NCI-H526 (cell line): ENCODE data around the gene ARHGEF4.

Experiments used
- DNase-seq, 2 experiments: peaks; one replicate each; lab custom pipeline; 2025; lab: John Stamatoyannopoulos, UW

ARHGEF4 gene

DNA sequence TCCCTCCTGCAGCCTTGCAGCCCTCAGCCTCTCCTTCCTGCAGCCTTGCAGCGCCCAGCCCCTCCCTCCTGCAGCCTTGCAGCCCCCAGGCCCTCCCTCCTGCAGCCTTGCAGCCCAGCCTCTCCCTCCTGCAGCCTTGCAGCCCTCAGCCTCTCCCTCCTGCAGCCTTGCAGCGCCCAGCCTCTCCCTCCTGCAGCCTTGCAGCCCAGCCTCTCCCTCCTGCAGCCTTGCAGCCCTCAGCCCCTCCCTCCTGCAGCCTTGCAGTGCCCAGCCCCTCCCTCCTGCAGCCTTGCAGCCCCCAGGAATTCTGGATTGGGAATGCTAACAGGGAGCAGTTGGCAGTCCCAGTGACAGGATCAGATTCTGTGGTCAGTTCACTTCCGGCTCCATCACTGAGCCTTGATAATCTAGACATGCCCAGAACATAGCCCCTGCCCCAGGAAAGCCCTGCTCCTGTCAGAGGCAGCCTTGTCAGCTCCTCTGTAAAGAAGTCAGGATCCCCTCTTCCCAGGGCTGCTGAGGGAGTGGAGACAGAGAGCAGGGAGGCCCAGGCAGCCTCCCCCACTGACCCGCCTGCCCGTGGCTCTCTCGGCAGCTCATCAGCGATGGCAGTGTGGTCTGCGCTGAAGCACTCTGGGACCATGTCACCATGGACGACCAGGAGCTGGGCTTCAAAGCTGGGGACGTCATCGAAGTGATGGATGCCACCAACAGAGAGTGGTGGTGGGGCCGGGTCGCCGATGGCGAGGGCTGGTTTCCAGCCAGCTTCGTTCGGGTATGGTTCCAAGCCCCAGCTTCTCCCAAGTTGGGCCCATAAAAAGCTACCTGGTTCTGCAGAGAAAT lies 201.8 kb downstream of the ARHGEF4 start:
- no peak for DNase-seq

DNA sequence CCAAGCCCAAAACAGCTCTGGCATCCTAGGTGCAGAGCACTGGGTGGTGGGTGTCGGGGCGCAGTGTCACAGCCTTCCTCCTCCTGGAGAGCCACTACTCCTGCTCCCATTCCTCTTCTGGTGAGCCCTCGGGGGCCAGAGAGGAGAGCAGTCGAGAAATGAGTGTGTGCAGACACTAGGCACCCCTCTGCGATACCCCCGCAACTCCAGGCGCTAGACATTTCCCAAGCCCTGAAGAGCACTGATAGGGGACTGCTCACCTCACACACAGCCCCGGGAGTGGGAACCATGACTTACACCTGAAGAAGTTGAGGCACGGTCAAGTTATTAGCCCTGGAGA lies 202.4 kb downstream of the ARHGEF4 start:
- no peak for DNase-seq

DNA sequence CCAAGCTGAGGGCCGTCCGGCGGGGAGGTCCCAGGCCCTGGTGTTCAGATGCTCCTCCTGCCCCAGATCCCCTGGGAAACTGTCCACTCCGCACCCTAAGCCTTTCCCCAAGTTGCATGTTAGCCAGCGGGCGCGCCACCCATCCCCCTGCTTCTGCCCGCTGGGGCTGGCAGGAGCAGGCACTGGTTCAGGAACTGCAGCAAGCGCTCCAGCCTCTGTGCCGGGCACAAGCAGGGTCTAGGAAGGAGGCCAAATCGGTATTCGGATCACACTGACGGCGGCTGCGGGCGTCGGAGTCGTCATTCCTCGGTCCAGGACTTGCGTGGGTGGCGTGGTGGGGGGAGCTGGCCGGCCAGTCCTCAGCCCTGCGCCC lies 202.8 kb downstream of the ARHGEF4 start:
- DNase-seq = no peak

DNA sequence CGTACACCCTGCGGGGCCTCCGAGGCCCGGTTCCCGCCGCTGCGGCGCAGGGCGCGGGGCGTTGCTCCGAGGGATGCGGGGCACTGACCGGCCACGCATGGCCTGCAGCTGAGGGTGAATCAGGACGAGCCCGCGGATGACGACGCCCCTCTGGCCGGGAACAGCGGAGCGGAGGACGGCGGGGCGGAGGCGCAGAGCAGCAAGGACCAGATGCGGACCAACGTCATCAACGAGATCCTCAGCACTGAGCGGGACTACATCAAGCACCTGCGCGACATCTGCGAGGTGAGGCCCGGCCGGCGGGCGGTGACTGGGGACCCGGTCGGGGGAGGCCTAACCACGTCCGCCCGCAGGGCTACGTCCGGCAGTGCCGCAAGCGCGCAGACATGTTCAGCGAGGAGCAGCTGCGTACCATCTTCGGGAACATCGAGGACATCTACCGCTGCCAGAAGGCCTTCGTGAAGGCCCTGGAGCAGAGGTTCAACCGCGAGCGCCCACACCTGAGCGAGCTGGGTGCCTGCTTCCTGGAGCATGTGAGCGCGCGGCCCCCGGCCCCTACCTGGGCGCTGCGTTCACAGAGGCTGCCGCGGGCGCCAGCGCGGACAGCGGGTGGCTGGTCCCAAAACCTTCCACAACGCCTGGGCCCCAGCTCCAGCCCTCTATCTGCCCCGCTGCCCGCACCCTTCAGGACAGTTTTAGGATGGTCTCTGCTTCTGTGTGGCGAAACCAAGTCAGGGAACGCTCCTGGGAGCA lies 203.4 kb downstream of the ARHGEF4 start:
- no peak for DNase-seq

DNA sequence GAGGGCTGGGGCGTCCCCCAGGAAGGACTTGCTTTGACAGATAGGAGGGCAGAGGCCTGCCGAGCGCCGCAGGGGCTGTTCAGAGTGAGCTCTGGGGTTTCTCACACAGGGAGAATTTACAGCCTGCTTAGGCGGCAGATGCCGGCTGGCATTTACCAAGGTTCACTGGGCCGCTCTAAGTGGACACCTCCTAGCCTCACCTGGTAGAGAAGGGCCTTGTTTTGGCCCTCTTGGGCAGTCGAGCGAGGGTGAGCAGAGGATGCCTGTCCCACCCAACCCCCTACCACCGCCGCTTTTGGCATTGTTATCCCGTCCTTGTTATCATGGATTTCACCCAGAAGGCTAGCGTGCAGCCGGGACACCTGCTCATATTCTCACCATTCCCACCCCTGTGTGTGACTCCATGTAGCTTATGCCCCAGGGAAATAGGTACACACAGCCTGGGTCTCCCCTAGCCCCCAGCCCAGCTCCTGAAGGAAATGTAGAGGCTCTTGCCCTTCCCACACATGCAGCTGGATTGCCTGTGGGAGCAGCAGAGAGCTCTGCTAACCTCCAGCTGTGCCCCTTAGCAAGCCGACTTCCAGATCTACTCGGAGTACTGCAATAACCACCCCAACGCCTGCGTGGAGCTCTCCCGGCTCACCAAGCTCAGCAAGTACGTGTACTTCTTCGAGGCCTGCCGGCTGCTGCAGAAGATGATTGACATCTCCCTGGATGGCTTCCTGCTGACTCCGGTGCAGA lies 204.1 kb downstream of the ARHGEF4 start:
- DNase-seq = no peak

DNA sequence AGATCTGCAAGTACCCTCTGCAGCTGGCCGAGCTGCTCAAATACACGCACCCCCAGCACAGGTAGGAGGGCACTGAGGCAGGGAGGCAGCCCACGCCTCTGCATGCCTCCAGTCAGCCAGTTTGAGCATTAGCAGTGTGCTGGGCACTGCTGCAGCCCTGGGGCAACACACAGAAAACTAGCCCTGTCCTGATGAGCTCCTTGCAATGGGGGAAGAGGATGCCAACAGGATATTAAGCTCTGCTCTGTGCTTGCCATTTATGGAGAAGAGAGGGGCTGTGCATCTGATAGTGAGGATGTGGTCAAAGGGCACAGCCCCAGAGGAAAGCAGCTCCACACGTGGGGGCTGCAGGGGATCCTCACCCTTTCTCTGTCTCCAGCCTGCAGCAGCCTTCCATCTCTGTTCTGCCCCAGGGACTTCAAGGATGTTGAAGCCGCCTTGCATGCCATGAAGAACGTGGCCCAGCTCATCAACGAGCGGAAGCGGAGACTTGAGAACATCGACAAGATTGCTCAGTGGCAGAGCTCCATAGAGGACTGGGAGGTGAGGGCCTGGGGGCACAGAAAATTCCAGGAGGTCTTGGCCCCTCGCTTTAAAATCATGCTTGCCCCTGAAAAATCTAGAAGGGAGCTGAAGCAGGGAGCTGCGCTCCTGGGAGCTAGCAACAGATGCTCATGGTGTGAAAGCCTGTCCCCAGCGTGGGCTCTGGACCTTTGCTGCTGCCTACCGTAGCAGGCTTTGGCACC lies 204.9 kb downstream of the ARHGEF4 start:
- no peak for DNase-seq

DNA sequence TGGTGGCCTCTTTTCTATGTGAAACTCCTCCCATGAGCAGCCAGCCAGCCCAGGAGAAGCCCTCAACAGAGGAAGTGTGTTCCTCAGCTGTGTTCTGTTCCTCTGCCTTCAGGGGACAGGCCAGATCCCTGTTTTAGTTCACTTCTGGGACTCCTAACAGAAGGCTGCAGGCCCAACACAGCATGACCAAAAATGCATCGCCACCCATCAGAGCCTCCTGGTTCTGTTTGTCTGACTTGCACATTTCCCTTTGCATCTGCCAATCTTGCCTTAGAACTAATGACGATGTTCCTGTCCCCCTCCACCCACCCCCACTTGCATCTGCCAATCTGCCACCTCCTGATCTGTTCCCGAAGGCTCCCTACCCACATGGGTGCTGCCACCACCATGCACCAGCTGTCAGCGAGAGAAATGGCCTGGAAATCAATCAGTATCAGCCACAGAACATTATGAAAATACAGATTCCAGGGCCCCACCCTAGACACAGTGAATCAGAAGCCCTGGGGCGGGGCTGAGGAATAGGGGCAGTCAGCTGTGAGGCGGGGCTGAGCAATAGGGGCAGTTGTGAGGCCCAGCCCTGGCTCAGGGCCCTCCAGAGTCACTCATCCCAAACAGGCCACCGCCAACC lies 205.5 kb downstream of the ARHGEF4 start:
- DNase-seq = no peak

DNA sequence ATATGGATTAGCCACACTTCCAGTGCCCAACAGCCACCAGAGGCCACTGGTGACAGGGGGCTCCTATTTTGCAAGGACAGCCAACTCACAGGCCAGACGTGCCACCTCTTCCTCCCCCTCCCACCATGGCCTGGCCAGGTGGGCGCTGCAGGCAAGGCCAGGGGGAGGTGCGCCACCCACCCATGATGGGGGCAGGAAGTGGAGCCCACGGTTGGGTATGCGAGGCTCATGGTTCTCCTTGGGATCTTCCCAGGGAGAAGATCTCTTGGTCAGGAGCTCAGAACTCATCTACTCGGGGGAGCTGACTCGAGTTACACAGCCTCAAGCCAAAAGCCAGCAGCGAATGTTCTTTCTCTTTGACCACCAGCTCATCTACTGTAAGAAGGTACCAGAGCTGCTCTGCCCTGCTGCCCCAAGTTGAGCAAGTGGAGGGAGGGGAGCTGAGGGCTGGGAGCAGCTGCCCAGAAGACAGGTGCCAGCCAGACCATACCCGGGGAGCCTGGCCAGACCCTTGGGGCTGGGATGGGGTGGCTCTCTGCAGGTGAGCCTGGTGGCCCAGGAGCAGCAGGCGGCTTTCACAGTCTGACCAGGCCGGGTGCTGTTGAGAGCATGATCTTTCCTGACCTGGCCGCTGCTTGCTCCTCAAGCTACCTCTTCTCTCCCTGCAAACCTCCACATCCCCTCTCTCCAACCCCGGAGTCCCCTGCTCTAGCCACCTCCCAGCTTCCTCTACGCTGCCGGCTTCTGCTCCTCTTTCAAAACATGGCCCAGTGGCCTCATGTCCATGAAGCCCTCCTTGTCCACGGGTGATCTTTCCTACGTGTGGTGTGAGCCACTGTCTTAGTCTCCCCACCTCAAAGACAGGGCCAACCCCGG lies 206.7 kb downstream of the ARHGEF4 start:
- no peak for DNase-seq

DNA sequence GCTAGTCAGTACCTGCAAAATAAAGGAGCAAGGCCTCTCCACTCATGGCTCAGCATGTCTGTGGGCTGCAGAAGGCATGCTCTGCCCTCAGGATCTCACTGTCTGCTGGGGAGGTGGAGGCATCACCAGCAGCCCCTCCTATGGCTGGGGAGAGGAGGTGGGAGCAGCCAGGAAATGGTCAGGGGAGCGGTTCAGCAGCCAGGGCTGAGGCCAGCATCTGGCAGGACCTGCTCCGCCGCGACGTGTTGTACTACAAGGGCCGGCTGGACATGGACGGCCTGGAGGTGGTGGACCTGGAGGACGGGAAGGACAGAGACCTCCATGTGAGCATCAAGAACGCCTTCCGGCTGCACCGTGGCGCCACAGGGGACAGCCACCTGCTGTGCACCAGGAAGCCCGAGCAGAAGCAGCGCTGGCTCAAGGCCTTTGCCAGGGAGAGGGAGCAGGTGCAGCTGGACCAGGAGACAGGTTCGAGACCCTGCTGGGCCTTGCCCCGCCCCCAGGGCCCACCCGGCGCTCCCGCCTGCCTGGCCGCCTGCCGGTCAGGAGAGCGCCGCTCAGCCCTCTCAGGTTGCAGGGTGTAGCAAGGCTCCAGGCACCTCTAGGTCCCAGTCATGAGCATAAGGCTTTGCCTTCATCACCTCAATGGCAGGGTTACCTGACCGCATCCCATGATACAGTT lies 207.5 kb downstream of the ARHGEF4 start:
- no peak for DNase-seq

DNA sequence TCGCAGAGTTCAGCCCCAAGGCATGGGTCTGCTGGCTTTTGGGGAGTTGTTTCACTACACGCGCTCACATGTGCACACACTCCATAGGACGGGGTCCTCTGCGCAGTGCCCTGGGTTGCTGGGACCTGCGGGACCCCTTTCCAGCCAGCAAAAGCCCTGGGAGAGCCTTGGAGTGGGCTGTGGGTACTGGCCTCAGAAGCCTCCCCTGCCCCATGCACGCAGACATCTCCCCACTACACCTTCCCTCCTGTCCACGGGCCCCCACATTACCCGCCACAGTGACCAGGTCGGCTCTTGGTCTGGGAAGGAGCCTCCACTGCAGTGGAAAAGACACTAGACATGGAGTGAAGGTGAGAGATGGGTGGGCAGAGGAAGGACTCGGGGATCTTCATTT lies 208.0 kb downstream of the ARHGEF4 start:
- no peak for DNase-seq

DNA sequence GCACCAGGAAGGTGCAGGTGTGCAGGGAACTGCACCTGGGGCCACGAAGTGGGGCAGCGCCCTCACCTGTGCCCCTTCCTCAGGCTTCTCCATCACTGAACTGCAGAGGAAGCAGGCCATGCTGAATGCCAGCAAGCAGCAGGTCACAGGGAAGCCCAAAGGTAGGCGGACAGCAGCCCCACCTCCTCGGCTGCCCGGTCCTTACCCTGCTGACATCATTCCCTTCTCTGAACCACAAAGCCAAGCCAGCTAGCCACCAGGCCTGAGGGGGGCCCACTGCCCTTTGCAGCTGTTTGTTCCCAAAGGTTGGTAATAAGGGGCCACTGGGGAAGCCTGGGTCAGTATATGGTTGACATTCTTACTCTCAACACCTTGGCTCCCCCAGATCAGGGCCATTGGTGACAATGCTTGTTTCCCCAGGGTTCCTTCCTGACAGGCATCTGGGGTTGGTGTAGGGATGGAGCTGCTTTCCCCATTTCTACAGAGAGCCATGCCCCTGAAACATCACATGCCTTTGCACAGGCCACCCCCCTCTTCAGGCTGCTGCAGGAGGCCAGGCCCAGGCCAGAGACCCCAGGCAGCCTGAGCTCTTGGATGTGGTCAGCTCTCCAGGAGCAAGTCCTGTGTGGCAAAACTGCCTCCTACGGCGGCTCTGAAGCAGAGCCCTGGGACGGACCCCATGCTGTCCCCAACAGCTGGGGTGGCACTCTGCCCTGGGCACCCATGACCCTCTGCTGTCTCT lies 208.7 kb downstream of the ARHGEF4 start:
- no peak for DNase-seq

DNA sequence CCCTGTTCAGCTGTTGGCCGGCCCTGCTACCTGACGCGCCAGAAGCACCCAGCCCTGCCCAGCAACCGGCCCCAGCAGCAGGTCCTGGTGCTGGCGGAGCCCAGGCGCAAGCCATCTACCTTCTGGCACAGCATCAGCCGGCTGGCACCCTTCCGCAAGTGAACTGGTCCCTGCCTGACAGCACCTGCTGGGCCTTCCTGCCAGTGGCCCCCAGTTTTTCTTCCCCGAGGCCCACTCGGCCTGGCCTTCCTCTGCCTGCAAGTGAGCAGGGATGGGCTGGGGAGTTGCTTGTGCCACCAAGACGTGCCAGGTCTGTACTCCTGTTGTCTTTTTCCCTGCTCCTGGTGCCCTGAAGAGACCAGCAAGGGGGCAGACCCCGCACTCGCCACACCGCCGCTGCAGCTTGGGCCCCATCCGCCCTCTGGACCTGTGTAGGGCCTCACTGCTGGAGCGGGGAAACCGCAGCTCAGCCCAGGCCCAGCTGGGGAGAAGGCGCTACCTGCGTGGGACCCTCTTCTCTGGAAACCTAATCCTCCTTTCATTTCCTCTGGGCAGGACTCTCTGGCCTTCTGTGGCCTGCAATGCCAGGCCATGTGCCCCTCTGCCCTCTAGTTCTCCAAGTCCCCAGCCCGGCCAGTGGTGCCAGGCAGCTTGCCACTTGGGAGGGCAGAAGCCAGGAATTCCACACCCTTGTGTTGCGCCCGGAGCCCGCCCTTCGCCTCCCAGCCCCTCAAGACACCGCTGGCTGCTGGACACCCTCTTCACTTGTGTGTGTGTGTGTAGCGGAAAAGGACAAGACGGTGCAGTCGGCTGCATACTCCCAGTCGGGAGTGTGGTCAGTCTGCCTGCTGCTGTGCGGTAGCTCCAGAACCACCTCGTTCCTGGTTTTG lies 209.6 kb downstream of the ARHGEF4 start:
- DNase-seq = no peak

DNA sequence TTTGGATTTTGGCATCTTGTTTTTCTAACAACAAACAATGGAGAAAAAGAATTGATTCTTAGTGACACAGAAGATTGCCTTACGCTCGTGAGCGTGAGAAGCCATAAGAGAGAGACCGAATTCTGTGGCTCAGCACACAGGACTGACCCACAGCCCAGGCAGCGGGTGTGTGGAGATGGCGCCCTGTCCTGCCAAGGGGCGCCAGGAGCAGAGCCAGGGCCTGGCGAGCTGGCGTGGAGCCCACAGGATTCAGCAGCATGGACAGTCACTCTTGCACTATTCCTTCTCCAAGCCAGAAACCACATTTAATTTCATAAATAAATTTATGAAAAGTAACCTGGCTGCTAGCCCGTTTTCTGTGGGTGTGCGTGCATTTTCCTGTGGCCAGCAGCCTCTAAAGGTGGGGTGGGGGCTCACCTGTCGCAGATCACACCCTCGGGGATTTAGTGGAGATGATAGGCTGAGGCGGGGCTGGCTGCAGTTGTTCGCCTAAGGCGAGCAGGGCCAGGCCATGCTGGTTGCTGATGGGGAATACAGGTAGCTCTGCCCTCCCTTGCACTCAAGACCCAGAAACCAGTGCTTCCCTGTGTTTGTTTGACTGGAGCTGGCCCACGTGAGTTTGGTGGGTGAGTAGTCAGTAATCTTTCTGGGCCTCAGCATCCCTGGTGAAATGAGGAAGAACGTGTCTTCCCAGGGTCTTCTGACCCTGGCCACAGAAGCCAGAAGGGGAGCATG lies 210.4 kb downstream of the ARHGEF4 start:
- peak in 1 of 2 experiments; percentile 55 for DNase-seq

DNA sequence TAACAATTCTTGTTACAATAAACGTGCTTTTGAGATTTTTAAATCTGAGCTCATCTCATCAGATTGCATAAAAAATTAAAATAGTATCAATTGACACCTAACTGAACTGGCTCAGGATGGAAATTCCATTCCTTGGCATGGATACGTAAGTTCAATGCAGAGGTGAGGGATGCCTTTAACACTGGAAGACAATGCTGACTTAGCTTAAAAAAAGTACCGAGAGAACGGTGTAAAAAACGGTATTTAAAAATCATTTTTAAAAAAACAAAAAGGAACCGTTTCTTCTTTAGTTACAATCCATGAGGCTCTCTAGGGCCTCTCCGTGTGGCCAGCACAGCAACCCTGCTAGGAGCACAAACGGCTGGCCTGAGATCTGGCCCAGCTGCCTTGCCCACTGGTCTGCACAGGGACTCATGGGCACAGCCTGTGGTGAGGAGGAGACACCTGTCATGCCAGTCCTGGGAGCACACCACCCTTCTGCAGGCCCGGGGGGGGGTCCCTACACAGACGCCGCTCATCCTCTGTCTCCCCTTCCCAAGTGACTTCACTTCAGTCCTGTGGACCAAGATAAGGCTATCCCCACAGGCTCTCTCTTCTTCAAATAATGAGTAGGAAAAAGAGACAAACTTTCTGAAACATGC lies 211.3 kb downstream of the ARHGEF4 start:
- no peak for DNase-seq

DNA sequence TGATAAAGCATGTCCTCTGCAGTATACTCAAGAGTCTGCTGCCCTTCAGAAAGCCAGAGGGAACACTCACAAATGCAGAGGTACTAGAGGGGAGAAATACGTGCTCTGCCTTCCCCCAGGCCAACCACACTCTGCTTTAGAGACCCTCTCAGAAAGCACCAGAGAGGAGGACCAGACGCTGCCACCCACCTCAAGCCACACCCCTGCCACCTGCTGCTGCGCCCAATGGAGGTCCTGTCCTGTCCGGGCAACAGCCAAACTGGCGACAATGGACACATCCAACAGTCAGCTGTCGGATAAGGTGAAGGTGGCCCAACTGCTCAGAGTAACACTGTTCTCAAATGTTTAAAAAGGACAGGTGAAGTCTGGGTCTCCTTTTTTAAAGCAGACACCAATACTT lies 211.9 kb downstream of the ARHGEF4 start:
- no peak for DNase-seq

DNA sequence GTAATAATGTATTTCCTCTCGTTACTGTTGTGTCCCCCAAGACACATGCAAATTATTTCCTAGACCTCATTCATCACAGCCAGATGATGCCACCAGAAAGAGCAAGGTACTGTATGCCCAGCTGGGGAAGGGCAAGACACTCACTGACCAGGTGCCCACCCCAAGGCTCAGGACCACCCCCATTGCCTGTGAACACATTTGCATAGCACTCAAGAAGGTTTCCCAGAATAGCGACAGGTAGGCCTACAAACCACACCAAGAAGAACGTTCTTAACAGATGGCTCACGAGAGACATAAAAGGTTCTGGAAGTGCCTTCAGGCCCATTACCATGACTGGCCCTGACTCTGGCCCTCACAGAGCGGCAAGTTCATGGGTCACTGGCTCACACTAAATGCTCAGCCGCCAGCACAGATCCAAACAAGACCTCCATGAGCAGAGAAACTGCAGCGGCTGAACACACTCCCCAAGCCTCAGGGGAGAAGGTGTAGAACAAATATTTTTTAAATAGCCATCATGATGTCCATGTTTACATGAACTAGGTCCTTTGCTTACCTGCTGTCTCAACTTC lies 212.5 kb downstream of the ARHGEF4 start:
- no peak for DNase-seq

DNA sequence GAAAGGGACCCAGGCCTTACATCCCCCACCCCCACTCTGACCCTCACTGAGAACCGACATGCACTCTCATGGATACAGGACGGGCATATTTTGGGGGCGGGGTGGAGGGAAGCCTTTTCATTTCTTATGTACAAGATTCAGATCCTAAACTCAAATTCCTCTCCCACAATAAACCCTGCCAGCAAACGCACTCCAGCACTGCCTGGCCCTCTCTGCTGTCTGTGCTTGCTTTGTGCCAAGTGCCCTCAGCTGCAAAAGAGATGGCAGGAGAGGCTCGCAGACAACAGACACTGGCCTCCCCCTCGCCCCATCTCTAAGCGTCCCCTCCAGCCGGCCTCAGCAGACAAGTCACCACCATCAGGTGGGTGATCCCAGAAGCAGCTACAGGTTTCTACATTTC lies 214.2 kb downstream of the ARHGEF4 start:
- no peak for DNase-seq
